Body of pancreas (tissue), 4 donors: ENCODE results near the gene UBA7. TPM values are rescaled to one million over a fixed set of nuclear protein-coding genes. Genes with fewer than 3 reads are reported as not detected.

Experiments
- ATAC-seq: fragments of 150-250 bp; one replicate; pipeline ENCODE4 v1.9.1; 2016
- DNase-seq, 4 donors: peaks; one replicate each; pipeline ENCODE4 v3.0.0-alpha.2; 2019
- H3K27ac ChIP-seq, 4 donors: fragments of 200-600 bp; sonication (generic); 1 replicate in 3 of 4; 2 replicates in 1 of 4; pipeline versions ENCODE4 v1.5.1 to v1.6.1; 2016 to 2019; ENCODE audit warnings: mild to moderate bottlenecking in 1 of 4, mixed read lengths in 1 of 4, moderate library complexity in 1 of 4
- H3K27me3 ChIP-seq, 2 donors: fragments of 200-600 bp; sonication (generic); one replicate each; pipeline ENCODE4 v1.6.0; 2016; ENCODE audit warnings: mild to moderate bottlenecking in 1 of 2
- H3K36me3 ChIP-seq, 2 donors: fragments of 200-600 bp; sonication (generic); replicated peaks in 1 of 2; 2 replicates each; pipeline ENCODE4 v1.5.1; 2016; ENCODE audit warnings: low read depth in 2 of 2; ENCODE audit not compliant: insufficient read depth in 1 of 2
- H3K4me1 ChIP-seq: fragments of 200-600 bp; sonication (generic); one replicate; pipeline ENCODE4 v1.6.0; 2016
- H3K4me3 ChIP-seq, 2 donors: fragments of 200-600 bp; sonication (generic); 1 replicate in 1 of 2; 2 replicates in 1 of 2; pipeline ENCODE4 v1.5.1; 2016 to 2019
- H3K9me3 ChIP-seq, 3 donors: fragments of 200-600 bp; sonication (generic); 1 replicate in 2 of 3; 2 replicates in 1 of 3; pipeline ENCODE4 v1.5.1; 2016
- POLR2A ChIP-seq, 3 donors: fragments of 450-650 bp; IDR thresholded peaks; one replicate each; pipeline ENCODE4 v1.6.1; 2016; ENCODE audit warnings: antibody characterized with exemption in 3 of 3, mild to moderate bottlenecking in 2 of 3
- WGBS, 2 donors: methylation state at CpG; one replicate each; pipeline ENCODE4 v1.1.5; 2017; 5-methylcytosine and 5-hydroxymethylcytosine counted together
- intact Hi-C: fragments of 100-400 bp; cut with DNase I; formaldehyde crosslinking; loops from one replicate; pipeline ENCODE4 v1.15.1; 2023
- total RNA-seq, 2 donors: library from RNA; depleted of rRNA; stranded (reverse); fragments of >200 nt; gene quantifications; one replicate each; pipeline ENCODE4 v1.1.0, GENCODE V29; 2016
- TF ChIP-seq, protein P1 (sequence below), 7 experiments: fragments of 450-650 bp in 4 of 7; fragments of 200-600 bp in 3 of 7; sonication (generic) in 3 of 7; IDR thresholded peaks; one replicate each; pipeline ENCODE4 v1.5.1; 2016 to 2019; ENCODE audit warnings: antibody characterized with exemption in 7 of 7

UBA7 gene
- total RNA-seq, 2 donors from 2014 or later, result 39.2 to 86.4 TPM

DNA sequence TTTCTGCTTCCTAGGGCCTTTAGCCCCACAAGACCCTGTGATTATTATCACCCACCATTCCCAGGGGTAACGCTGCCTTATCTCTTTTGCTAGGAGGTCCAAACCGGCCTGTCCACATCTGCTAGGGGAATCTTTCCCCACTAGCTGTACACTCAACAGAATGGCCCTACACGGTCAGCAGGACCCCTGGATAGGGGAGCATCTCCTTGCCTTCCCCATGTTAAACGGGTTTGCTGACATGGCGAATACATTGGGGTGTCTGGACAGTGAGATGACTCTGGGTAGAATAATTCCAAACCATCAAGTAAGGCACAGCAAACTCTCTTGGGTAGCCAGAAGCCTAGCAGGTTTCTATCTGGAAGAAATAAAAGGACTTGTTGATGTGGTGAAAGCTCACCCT lies 41.9 kb upstream of the UBA7 start:
- Histone ChIP-seq H3K36me3 (no peaks in the 10 kb centered on the region), H3K9me3 (no peaks in the 10 kb centered on the region), H3K4me3 (no peak overlapping the region), H3K4me1 (peaks cover 13% of the 10 kb centered on the region), H3K27me3 (no peaks in the 10 kb centered on the region), H3K27ac (no peak overlapping the region)
- intact Hi-C loops, result no loop called here
- WGBS, 2 donors, result 49 to 58% methylated on average over 5 of the region's 5 CpGs
- TF ChIP-seq, protein P1, sequence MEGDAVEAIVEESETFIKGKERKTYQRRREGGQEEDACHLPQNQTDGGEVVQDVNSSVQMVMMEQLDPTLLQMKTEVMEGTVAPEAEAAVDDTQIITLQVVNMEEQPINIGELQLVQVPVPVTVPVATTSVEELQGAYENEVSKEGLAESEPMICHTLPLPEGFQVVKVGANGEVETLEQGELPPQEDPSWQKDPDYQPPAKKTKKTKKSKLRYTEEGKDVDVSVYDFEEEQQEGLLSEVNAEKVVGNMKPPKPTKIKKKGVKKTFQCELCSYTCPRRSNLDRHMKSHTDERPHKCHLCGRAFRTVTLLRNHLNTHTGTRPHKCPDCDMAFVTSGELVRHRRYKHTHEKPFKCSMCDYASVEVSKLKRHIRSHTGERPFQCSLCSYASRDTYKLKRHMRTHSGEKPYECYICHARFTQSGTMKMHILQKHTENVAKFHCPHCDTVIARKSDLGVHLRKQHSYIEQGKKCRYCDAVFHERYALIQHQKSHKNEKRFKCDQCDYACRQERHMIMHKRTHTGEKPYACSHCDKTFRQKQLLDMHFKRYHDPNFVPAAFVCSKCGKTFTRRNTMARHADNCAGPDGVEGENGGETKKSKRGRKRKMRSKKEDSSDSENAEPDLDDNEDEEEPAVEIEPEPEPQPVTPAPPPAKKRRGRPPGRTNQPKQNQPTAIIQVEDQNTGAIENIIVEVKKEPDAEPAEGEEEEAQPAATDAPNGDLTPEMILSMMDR (IDR thresholded peaks at IDR 0.05), result no peak
- TF ChIP-seq POLR2A (IDR thresholded peaks at IDR 0.05), result no peak
- DNase-seq (no peak), ATAC-seq (no peak)

- H3K36me3 ChIP-seq, result no peaks in the 10 kb centered on the region
- 73 to 78% methylated on average over 3 of the region's 3 CpGs for WGBS, 2 donors
- H3K4me3 ChIP-seq, result no peak overlapping the region
- TF ChIP-seq POLR2A (IDR thresholded peaks at IDR 0.05), result no peak
- TF ChIP-seq, protein P1 (IDR thresholded peaks at IDR 0.05), result no peak
- intact Hi-C loops, result no loop called here
- peak; percentile 58 for ATAC-seq
- peaks cover 8% of the 10 kb centered on the region for H3K4me1 ChIP-seq
- H3K27me3 ChIP-seq, result no peaks in the 10 kb centered on the region
- DNase-seq, result peak in 1 of 4 donors; percentile 24
- no peak overlapping the region for H3K27ac ChIP-seq
- H3K9me3 ChIP-seq, result no peaks in the 10 kb centered on the region
Measured at GRCh38 chr3:49845694-49846093, 31.9 kb upstream of the UBA7 start.

DNA sequence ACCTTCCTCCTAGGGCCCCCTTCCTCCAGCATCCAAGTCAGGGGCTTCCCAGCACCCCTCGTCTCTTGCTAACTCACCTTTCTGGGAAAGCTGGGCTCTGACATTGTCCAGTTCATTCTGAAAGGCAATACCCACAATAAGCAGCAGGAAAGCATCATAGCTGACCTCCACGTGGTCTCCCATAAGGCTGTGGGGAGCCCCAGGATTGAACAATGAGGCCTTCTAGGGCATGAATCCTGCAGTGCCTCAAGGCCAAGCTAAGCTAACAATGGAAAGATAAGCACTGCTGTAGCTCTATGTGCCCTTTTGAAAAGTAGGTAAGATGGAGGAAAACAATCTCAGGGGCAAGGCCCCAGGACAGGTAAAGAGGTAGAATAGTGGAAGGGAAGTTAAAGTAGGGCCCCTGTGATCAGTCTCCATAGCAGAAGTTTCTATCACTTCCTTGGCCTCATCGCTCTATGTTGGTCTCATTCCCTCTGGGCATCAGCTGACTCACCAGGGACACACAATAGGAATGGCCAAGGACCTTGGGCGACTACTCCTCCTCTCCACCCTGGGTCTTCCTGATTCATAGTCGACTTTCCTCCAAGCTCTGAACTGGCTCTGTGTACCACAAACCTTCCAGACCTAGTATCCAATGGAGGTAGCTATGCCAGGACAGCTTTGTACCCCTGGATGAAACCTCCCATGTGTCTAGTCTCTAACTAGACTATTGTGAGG lies 30.9 kb upstream of the UBA7 start:
- DNase-seq, result peak in 1 of 4 donors; percentile 7
- H3K4me3 ChIP-seq, result no peak overlapping the region
- H3K9me3 ChIP-seq, result no peaks in the 10 kb centered on the region
- TF ChIP-seq, protein P1 (IDR thresholded peaks at IDR 0.05), result no peak
- no peak for TF ChIP-seq POLR2A (IDR thresholded peaks at IDR 0.05)
- no peak for ATAC-seq
- intact Hi-C loops, result loop anchor here (5.0 kb wide), 1 partner anchor 42 kb away; the partner anchor contains the start of gene INKA1
- no peak overlapping the region for H3K27ac ChIP-seq
- H3K4me1 ChIP-seq, result peaks cover 8% of the 10 kb centered on the region
- WGBS, 2 donors, result 63 to 65% methylated on average over 5 of the region's 5 CpGs
- no peaks in the 10 kb centered on the region for H3K36me3 ChIP-seq
- no peaks in the 10 kb centered on the region for H3K27me3 ChIP-seq

DNA sequence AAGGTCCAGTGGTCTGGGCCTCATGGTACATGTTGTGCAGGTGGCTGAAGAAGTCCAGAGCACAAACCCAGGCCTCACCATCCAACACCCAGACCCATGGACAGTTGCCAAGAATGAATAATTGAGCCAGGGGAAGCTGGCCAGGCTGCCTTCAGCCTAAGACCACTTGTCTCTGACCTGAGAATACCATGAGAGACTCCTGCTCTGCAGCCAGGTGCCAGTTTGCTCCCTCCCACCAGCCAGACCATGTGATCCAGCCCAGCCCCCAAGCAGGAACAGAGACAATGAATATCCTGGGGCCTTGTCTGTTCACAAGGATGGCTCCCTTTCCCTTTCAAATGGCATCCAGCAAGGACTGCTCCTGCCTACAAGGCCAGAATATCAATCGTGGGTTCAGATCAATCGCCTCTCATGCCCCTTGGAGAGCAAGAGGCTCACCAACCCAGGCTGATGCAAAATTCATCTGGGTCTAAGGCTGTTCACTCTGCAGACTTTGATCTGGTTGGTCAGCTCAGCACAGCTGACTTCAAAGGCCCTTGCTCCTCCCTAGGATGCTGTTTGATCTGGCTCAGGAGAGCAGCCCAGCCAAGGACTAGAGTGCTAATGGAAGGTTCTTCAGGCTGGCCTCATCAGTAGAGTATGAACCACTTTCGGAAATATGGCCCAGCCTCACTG lies 29.2 kb upstream of the UBA7 start:
- H3K27me3 ChIP-seq, result no peaks in the 10 kb centered on the region
- ATAC-seq (no peak), DNase-seq (no peak)
- H3K36me3 ChIP-seq, result no peaks in the 10 kb centered on the region
- TF ChIP-seq, protein P1 (IDR thresholded peaks at IDR 0.05), result no peak
- no peak for TF ChIP-seq POLR2A (IDR thresholded peaks at IDR 0.05)
- peaks cover 13% of the 10 kb centered on the region for H3K4me1 ChIP-seq
- H3K27ac ChIP-seq, result no peak overlapping the region
- no peaks in the 10 kb centered on the region for H3K9me3 ChIP-seq
- WGBS, 2 donors, result 80 to 88% methylated on average over 2 to 3 of the region's 3 CpGs
- intact Hi-C loops, result loop anchor here (5.0 kb wide), 1 partner anchor 41 kb away; the partner anchor contains the start of gene INKA1
- H3K4me3 ChIP-seq, result no peak overlapping the region
